ENCODE results near the gene RNF187.

The RNF187 gene

DNA sequence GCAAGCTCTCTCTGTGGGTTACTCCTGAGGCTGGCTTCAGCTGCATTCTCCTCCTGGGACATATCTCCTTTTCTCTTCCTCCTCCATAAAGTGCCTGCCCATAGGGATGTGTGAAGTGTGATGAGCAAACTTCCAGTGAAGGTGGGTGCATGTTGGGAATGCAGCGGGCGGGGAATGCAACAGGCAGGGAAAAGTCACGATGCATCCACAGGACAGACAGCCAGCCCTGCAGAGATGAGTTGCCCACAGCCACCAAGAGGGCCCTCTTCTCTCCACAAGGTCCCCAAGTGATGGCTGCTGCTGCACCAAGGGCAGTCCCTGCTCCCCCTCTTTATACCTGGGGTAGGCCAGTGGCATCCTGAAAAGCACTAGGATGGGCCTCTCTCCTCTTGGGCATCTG, 33.6 kb upstream of the RNF187 start:
- TF ChIP-seq, protein P1, sequence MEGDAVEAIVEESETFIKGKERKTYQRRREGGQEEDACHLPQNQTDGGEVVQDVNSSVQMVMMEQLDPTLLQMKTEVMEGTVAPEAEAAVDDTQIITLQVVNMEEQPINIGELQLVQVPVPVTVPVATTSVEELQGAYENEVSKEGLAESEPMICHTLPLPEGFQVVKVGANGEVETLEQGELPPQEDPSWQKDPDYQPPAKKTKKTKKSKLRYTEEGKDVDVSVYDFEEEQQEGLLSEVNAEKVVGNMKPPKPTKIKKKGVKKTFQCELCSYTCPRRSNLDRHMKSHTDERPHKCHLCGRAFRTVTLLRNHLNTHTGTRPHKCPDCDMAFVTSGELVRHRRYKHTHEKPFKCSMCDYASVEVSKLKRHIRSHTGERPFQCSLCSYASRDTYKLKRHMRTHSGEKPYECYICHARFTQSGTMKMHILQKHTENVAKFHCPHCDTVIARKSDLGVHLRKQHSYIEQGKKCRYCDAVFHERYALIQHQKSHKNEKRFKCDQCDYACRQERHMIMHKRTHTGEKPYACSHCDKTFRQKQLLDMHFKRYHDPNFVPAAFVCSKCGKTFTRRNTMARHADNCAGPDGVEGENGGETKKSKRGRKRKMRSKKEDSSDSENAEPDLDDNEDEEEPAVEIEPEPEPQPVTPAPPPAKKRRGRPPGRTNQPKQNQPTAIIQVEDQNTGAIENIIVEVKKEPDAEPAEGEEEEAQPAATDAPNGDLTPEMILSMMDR (IDR thresholded peaks at IDR 0.05; ENCODE audit: low read depth, low read length, missing control alignments), result no peak
- DNase-seq (ENCODE audit: extremely low read depth, low read depth), result no peak
- H3K4me3 ChIP-seq (replicated peaks; ENCODE audit: low read depth, low read length), result no peak overlapping the region

GRCh38 chr1:228454238-228454637, 32.9 kb upstream of the RNF187 start:
- H3K4me3 ChIP-seq (replicated peaks; ENCODE audit: low read depth, low read length), result no peak overlapping the region
- no peak for DNase-seq (ENCODE audit: extremely low read depth, low read depth)
- TF ChIP-seq, protein P1 (IDR thresholded peaks at IDR 0.05; ENCODE audit: low read depth, low read length, missing control alignments), result no peak

DNA sequence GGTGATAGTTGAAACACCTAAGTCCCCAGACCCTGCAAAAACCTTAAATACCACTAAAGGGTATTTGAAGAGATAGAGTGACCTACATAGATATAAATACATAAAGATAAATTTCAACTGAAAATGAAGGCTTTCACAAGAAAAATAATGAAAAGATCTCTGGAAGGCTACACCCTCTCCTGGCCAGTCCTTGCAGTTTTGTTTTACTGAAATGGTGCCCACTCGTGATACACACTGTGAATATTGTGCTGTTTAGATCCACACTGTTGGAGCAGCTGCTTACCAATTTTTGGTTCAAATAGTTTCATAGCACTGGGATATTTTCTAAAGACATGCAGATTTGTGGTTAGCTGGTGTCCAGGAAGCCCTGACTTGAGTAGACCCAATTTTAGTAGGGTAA, 31.5 kb upstream of the RNF187 start:
- H3K4me3 ChIP-seq (replicated peaks; ENCODE audit: low read depth, low read length), result peak overlapping the region; percentile 81
- TF ChIP-seq, protein P1 (IDR thresholded peaks at IDR 0.05; ENCODE audit: low read depth, low read length, missing control alignments), result peak; percentile 17
- DNase-seq (ENCODE audit: extremely low read depth, low read depth), result no peak

- H3K4me3 ChIP-seq (replicated peaks; ENCODE audit: low read depth, low read length), result peak overlapping the region; percentile 81
- no peak for DNase-seq (ENCODE audit: extremely low read depth, low read depth)
- TF ChIP-seq, protein P1 (IDR thresholded peaks at IDR 0.05; ENCODE audit: low read depth, low read length, missing control alignments), result no peak
Observed at GRCh38 chr1:228456252-228457016, 30.7 kb upstream of the RNF187 start.

- TF ChIP-seq, protein P1 (IDR thresholded peaks at IDR 0.05; ENCODE audit: low read depth, low read length, missing control alignments), result no peak
- H3K4me3 ChIP-seq (replicated peaks; ENCODE audit: low read depth, low read length), result peak overlapping the region; percentile 81
- no peak for DNase-seq (ENCODE audit: extremely low read depth, low read depth)
Observed at GRCh38 chr1:228457017-228457395, 30.2 kb upstream of the RNF187 start.

GRCh38 chr1:228457396-228458176, 29.6 kb upstream of the RNF187 start:
- TF ChIP-seq, protein P1 (IDR thresholded peaks at IDR 0.05; ENCODE audit: low read depth, low read length, missing control alignments), result peak; percentile 11
- peak; percentile 99 for DNase-seq (ENCODE audit: extremely low read depth, low read depth)
- peak overlapping the region; percentile 81 for H3K4me3 ChIP-seq (replicated peaks; ENCODE audit: low read depth, low read length)
